ENCODE measurements around the gene APBA1. TPM values are rescaled to one million over a fixed set of nuclear protein-coding genes. Genes with fewer than 3 reads are reported as not detected.

The APBA1 gene
- total and polyA plus RNA-seq, 12 donors, result 0.66 to 5.7 (median 2.5) TPM

DNA sequence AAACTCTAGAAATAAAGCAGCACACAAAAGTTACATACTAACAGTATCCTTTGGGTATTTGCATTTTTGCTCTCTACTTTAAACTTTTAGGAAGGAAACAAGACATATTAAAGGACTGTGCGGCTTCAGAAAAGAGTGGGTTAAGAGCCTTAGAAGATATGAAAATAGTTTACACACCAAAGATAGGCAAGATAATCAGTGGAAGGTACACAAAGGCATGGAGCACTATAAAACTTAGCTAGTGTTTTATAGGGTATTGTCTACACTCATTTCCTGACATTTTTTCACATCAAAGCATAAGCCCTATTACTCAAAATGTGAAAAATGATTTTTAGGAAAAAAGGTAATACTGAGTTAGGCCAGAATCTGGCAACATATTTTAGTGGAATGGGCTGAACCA, 43.7 kb upstream of the APBA1 start:
- H3K9me3 ChIP-seq, result peaks cover 0 to 4% (median 0%) of the 10 kb centered on the region in 11 donors
- no peaks in the 10 kb centered on the region for H3K4me1 ChIP-seq
- H3K36me3 ChIP-seq, result peaks cover 0 to 97% (median 8%) of the 10 kb centered on the region in 9 donors
- no peak overlapping the region for H3K4me3 ChIP-seq
- H3K27ac ChIP-seq, result no peak overlapping the region
- intact Hi-C loops (cut with DNase I), result no loop called here
- H3K27me3 ChIP-seq, result no peaks in the 10 kb centered on the region
- DNase-seq (no peak), ATAC-seq (no peak)
- TF ChIP-seq, protein P1, sequence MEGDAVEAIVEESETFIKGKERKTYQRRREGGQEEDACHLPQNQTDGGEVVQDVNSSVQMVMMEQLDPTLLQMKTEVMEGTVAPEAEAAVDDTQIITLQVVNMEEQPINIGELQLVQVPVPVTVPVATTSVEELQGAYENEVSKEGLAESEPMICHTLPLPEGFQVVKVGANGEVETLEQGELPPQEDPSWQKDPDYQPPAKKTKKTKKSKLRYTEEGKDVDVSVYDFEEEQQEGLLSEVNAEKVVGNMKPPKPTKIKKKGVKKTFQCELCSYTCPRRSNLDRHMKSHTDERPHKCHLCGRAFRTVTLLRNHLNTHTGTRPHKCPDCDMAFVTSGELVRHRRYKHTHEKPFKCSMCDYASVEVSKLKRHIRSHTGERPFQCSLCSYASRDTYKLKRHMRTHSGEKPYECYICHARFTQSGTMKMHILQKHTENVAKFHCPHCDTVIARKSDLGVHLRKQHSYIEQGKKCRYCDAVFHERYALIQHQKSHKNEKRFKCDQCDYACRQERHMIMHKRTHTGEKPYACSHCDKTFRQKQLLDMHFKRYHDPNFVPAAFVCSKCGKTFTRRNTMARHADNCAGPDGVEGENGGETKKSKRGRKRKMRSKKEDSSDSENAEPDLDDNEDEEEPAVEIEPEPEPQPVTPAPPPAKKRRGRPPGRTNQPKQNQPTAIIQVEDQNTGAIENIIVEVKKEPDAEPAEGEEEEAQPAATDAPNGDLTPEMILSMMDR (IDR thresholded peaks at IDR 0.05), result no peak
- 95 to 99% methylated on average over 1 of the region's 1 CpG for WGBS, 2 donors

DNA sequence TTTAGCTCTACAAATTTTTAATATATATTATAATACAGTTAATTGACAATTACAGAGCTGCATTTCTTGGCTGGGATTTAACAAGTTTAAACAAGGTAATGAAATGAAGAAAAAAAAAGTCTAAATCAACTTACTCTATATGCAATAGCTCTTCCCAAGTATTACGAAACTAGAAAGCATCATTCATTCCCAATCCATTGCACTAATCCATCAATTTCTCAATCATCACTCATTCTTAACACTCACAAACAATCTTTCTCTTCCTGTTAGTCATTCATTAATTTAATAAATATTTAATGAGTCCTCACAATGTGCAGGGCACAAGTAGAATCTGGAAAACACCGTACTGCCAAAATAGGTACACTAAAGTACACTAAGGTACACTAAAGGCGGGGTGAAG, 42.9 kb upstream of the APBA1 start:
- peaks cover 0 to 97% (median 6%) of the 10 kb centered on the region in 9 donors for H3K36me3 ChIP-seq
- no peak overlapping the region for H3K4me3 ChIP-seq
- intact Hi-C loops (cut with DNase I), result no loop called here

DNA sequence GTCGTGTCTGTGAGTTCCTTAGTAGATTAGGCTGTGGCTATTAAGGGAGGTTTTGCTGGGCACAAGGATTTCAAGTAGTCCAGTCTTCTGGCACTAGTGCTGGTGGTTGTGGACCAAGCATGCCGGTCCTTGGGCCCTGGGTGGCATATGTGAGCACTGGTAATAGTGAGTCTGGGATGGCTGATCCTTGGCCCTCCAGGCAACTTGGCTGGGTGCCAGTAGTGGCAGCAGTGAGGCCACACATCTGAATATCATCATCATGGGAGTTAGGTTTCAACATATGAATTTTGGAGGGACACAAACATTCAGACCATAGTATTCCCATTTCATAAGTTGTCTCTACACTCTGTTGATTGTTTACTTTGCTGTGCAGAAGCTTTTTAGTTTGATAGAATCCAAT, 25.3 kb upstream of the APBA1 start:
- intact Hi-C loops (cut with DNase I), result no loop called here
- no peak for ATAC-seq
- Histone ChIP-seq H3K36me3 (no peaks in the 10 kb centered on the region), H3K4me1 (no peaks in the 10 kb centered on the region), H3K27ac (no peak overlapping the region), H3K9me3 (peaks cover 0 to 69% (median 33%) of the 10 kb centered on the region in 11 donors), H3K27me3 (no peaks in the 10 kb centered on the region), H3K4me3 (no peak overlapping the region)
- WGBS, 2 donors, result 92 to 96% methylated on average over 2 of the region's 2 CpGs
- DNase-seq, result no peak
- TF ChIP-seq, protein P1 (IDR thresholded peaks at IDR 0.05), result no peak

More for the DNA sequence above, 42.9 kb upstream of the APBA1 start:
- Histone ChIP-seq H3K4me1 (no peaks in the 10 kb centered on the region), H3K27ac (no peak overlapping the region), H3K9me3 (no peaks in the 10 kb centered on the region), H3K27me3 (no peaks in the 10 kb centered on the region)
- WGBS, 2 donors, result 97 to 98% methylated on average over 3 of the region's 3 CpGs
- ATAC-seq (no peak), DNase-seq (no peak)
- TF ChIP-seq, protein P1 (IDR thresholded peaks at IDR 0.05), result no peak

DNA sequence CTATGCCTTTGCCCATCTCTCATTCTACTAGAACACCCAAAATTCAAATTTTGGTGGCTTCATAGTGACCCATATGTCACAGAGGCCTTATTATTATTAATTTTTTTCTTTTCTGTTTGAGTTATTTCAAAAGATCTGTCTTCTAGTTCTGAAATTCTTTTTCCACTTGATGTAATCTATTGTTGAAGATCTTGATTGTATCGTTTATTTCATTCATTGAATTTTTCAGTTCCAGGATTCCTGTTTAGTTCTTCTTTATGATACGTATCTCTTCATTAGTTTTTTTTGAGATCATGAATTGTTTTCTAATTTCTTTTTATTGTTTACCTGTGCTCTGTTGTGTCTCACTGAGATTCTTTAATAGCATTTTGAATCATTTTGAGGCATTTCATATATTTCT, 24.6 kb upstream of the APBA1 start:
- TF ChIP-seq, protein P1 (IDR thresholded peaks at IDR 0.05), result no peak
- H3K27me3 ChIP-seq, result no peaks in the 10 kb centered on the region
- H3K27ac ChIP-seq, result no peak overlapping the region
- intact Hi-C loops (cut with DNase I), result no loop called here
- H3K36me3 ChIP-seq, result no peaks in the 10 kb centered on the region
- H3K4me3 ChIP-seq, result no peak overlapping the region
- DNase-seq, result no peak
- H3K4me1 ChIP-seq, result no peaks in the 10 kb centered on the region
- WGBS, 2 donors, result 93% methylated on average over 2 of the region's 2 CpGs
- ATAC-seq, result no peak
- peaks cover 0 to 63% (median 27%) of the 10 kb centered on the region in 11 donors for H3K9me3 ChIP-seq
